ENCODE measurements around the gene AGO1. TPM values are rescaled to one million over a fixed set of nuclear protein-coding genes. Genes with fewer than 3 reads are reported as not detected.

Gene AGO1
- total RNA-seq, 6 donors from 2014 or later: 11.4 to 26.8 (median 22.9) TPM

DNA sequence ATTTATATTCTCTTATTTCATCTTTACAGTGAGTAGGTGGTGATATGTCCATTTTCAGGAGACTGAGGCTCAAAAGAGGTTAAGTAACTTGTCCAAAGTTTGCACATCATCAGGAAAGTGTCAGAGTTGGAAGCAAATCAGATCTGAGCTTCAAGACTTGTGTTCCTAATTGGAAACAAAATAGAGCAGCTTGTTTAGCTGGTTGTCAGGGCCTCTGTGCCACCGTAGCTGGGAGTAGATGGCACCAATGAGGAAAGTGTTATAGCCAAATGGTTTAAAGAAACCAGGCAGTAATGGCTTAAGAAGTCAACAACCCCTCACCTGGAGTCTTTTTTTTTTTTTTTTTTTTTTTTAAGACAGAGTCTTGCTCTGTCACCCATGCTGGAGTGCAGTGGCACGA is 19.7 kb downstream of the AGO1 start:
- no peaks in the 10 kb centered on the region for H3K27me3 ChIP-seq
- ATAC-seq (ENCODE audit: low FRiP score in 2 of 2) (no peak), DNase-seq (no peak)
- peaks cover 15 to 81% (median 41%) of the 10 kb centered on the region in 4 donors for H3K36me3 ChIP-seq
- TF ChIP-seq, protein P1, sequence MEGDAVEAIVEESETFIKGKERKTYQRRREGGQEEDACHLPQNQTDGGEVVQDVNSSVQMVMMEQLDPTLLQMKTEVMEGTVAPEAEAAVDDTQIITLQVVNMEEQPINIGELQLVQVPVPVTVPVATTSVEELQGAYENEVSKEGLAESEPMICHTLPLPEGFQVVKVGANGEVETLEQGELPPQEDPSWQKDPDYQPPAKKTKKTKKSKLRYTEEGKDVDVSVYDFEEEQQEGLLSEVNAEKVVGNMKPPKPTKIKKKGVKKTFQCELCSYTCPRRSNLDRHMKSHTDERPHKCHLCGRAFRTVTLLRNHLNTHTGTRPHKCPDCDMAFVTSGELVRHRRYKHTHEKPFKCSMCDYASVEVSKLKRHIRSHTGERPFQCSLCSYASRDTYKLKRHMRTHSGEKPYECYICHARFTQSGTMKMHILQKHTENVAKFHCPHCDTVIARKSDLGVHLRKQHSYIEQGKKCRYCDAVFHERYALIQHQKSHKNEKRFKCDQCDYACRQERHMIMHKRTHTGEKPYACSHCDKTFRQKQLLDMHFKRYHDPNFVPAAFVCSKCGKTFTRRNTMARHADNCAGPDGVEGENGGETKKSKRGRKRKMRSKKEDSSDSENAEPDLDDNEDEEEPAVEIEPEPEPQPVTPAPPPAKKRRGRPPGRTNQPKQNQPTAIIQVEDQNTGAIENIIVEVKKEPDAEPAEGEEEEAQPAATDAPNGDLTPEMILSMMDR (IDR thresholded peaks at IDR 0.05): no peak
- no peak for TF ChIP-seq POLR2A (IDR thresholded peaks at IDR 0.05)
- no peaks in the 10 kb centered on the region for H3K9me3 ChIP-seq
- no peak overlapping the region for H3K4me3 ChIP-seq
- WGBS, 2 donors: 94 to 96% methylated on average over 2 of the region's 2 CpGs
- H3K4me1 ChIP-seq: no peaks in the 10 kb centered on the region
- no peak overlapping the region for H3K27ac ChIP-seq

DNA sequence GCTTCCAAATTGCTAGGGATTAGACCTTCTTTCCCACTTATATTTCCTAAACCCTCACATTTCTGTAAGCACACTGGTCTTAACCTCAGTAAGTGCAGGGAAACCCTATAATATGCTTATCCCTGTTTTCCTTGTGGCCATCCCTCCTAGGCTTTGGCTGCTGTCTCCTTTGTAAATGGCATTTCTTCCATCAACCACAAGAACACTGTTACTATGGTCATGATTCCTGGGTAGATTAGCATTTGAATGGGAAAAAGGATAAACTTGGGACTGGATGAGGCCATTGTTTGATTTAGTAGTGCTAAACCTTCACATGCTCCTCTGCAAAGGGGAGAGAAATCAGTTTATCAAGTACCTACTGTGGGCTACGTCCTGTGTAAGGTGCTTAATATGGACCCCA is 31.7 kb downstream of the AGO1 start:
- Histone ChIP-seq H3K27ac (no peak overlapping the region), H3K36me3 (peaks cover 37 to 100% (median 73%) of the 10 kb centered on the region in 4 donors), H3K4me3 (no peak overlapping the region), H3K4me1 (no peaks in the 10 kb centered on the region), H3K9me3 (no peaks in the 10 kb centered on the region), H3K27me3 (no peaks in the 10 kb centered on the region)
- no peak for ATAC-seq (ENCODE audit: low FRiP score in 2 of 2)
- 87 to 92% methylated on average over 1 of the region's 1 CpG for WGBS, 2 donors
- DNase-seq: no peak
- TF ChIP-seq, protein P1 (IDR thresholded peaks at IDR 0.05): no peak
- TF ChIP-seq POLR2A (IDR thresholded peaks at IDR 0.05): no peak
- no peak for TF ChIP-seq POLR2AphosphoS5 (IDR thresholded peaks at IDR 0.05)
- no peak for TF ChIP-seq EP300 (IDR thresholded peaks at IDR 0.05)

DNA sequence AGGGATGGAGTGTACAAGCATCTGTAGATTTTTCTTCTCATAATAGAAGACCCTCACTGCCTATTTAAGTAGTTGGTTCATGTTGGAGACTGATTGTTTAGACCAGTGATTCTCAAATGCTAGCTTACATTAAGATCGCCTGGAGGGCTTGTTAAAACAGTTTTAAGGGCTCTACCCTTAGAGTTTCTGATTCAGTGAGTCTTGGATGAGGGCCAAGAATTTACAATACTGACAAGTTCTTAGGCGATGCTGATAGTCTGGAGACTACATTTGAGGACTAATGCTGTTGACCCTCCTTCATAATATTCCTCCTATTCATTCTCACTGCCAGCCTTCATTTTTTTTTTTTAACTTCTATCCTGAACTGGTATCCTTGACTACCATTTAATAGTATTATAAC is 32.7 kb downstream of the AGO1 start:
- Histone ChIP-seq H3K27ac (no peak overlapping the region), H3K9me3 (no peaks in the 10 kb centered on the region), H3K36me3 (peaks cover 37 to 99% (median 77%) of the 10 kb centered on the region in 4 donors), H3K4me3 (no peak overlapping the region), H3K4me1 (no peaks in the 10 kb centered on the region), H3K27me3 (no peaks in the 10 kb centered on the region)
- DNase-seq (no peak), ATAC-seq (ENCODE audit: low FRiP score in 2 of 2) (no peak)
- 62 to 76% methylated on average over 2 of the region's 2 CpGs for WGBS, 2 donors
- TF ChIP-seq POLR2AphosphoS5 (IDR thresholded peaks at IDR 0.05): no peak
- TF ChIP-seq, protein P1 (IDR thresholded peaks at IDR 0.05): no peak
- TF ChIP-seq EP300 (IDR thresholded peaks at IDR 0.05): no peak
- TF ChIP-seq POLR2A (IDR thresholded peaks at IDR 0.05): no peak

DNA sequence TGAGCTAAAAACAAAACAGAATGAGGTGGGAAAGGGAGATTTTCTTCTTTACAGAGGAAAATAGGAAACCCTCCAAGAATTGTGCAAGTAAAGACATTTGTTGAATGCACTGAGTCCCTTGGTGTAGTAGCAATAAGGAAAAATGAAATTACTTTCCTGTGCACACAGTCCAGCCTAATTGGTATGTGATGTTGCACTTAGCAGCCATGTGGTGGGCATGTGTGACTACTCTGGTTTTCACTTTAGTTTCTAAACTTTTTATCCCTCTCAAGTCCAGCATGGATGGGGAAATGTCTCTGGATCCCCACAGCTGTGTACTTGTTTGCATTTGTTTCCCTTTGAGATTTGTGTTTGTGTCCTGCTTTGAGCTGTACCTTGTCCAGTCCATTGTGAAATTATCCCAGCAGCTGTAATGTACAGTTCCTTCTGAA is 40.8 kb downstream of the AGO1 start:
- TF ChIP-seq POLR2A (IDR thresholded peaks at IDR 0.05) (no peak), EP300 (IDR thresholded peaks at IDR 0.05) (no peak), POLR2AphosphoS5 (IDR thresholded peaks at IDR 0.05) (no peak)
- TF ChIP-seq, protein P1 (IDR thresholded peaks at IDR 0.05): no peak
- ATAC-seq (ENCODE audit: low FRiP score in 2 of 2): no peak
- Histone ChIP-seq H3K27ac (no peak overlapping the region), H3K27me3 (no peaks in the 10 kb centered on the region), H3K4me1 (no peaks in the 10 kb centered on the region), H3K9me3 (no peaks in the 10 kb centered on the region), H3K4me3 (no peak overlapping the region), H3K36me3 (peaks cover 8 to 21% (median 17%) of the 10 kb centered on the region in 4 donors)
- DNase-seq: no peak

DNA sequence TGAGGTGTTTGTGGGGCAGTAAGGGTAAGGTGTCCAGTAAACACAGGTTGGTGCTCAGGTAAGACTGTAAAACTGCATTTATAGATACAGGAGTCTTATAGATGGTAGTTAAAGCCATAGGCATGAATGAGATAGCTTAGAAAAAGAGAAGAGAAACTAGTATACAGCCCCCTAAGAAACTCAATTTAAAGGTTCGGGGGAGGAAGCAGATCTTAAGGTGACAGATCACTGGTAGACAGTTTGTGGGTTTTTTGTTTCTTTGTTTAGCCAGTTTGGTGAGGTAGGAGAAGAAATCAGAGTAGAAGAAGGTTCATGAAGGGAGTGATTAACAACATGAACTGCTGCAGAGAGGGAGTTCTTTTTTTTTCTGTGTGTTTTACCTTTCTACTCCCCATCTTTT is 41.8 kb downstream of the AGO1 start:
- peaks cover 0 to 11% (median 7%) of the 10 kb centered on the region in 4 donors for H3K36me3 ChIP-seq
- no peaks in the 10 kb centered on the region for H3K9me3 ChIP-seq
- H3K27me3 ChIP-seq: no peaks in the 10 kb centered on the region
- H3K4me3 ChIP-seq: no peak overlapping the region
- H3K27ac ChIP-seq: no peak overlapping the region
- TF ChIP-seq POLR2AphosphoS5 (IDR thresholded peaks at IDR 0.05) (no peak), POLR2A (IDR thresholded peaks at IDR 0.05) (no peak), EP300 (IDR thresholded peaks at IDR 0.05) (no peak)
- TF ChIP-seq, protein P1 (IDR thresholded peaks at IDR 0.05): no peak
- peaks cover 2 to 7% (median 3%) of the 10 kb centered on the region in 4 donors for H3K4me1 ChIP-seq
- DNase-seq: no peak
- WGBS, 2 donors: 84 to 86% methylated on average over 1 of the region's 1 CpG
- ATAC-seq (ENCODE audit: low FRiP score in 2 of 2): no peak

Data from upper lobe of left lung (tissue), 6 donors.